H7 (cell line): ENCODE data around the gene DAND5. TPM values are rescaled to one million over a fixed set of nuclear protein-coding genes. Genes with fewer than 3 reads are reported as not detected.

ENCODE experiments used
- DNase-seq: peaks from one replicate; pipeline ENCODE4 v3.0.0; 2012
- H3K27me3 ChIP-seq: 2 replicates; pipeline ENCODE4 v1.6.0; 2011; ENCODE audit warnings: mild to moderate bottlenecking, low read length; ENCODE audit not compliant: control insufficient read depth, insufficient read depth
- H3K36me3 ChIP-seq: replicated peaks from 2 replicates; pipeline ENCODE4 v1.5.1; 2011; ENCODE audit warnings: low read length; ENCODE audit not compliant: control insufficient read depth, insufficient read depth
- H3K4me3 ChIP-seq: 2 replicates; pipeline ENCODE4 v1.5.1; 2011; ENCODE audit warnings: low read depth, mild to moderate bottlenecking, control low read depth, low read length, moderate library complexity; ENCODE audit not compliant: insufficient read depth
- total RNA-seq: library from RNA; depleted of rRNA; stranded (reverse); fragments of >200 nt; shearing (Covaris generic); gene quantifications from 2 replicates; pipeline ENCODE4 v1.2.3, GENCODE V29; 2014; rRNA removed

Gene DAND5
- total RNA-seq, 1 experiment from 2014 or later: not detected

DNA sequence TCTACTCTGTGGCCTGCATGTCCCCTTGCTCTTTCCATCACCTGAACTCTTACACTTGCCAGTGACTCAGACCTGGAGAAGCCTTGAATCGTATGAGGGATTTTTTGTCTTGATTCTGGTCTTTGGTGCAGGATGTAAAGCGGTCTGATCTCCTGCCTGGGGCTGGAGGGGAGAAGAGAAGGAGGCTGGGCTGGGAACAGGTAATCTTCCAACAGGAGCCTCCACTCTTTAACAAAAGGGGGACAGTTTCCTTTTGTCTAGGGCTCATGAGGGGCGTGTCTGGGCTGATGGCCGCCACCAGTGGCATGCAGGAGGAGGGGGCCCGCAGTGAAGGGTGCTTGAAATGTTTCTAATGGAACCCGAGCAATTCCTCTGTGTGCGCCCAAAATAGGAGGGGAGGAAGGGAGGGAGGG lies 50.6 kb downstream of the DAND5 start:
- peak; percentile 86 for DNase-seq
- no peaks in the 10 kb centered on the region for H3K36me3 ChIP-seq
- peaks cover 99% of the 10 kb centered on the region for H3K27me3 ChIP-seq
- H3K4me3 ChIP-seq: no peak overlapping the region

DNA sequence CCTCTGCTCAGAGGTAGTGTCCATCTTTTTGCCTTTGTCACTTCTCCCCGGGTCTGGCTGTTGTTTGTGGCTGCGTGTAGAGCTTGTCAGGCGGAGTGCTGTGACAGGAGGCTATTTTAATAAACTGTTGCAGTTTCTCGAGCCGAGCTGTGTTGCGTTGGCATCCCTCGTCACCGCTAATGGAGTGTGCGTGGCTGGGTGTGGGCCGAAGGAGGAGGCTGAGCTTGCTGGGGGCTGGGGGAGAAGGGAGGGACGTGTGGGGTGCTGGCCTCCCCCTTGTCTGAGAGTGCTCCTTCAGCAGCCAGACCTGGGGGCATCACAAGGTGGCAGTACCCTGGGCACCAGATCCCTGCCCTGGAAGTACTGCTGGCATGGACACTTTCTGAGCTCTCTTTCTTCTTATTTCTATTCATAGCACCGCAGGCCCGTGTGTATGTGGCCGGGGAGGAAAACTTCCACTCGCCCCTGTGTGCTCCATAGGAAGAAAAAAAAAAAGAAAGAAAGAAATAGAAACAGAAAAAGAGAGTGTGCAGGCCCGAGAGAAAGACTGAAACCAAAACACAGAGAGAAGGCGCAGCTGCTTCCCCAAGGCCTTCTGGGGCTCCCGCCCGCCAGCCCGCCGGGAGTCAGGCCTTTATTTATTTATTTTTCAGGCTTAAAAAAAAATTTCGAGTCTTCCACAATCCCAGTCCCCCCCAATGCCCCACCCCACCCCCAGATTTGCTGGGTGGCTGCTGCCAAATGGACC lies 52.9 kb downstream of the DAND5 start:
- H3K27me3 ChIP-seq: peaks cover 99% of the 10 kb centered on the region
- H3K4me3 ChIP-seq: no peak overlapping the region
- peak; percentile 70 for DNase-seq
- no peaks in the 10 kb centered on the region for H3K36me3 ChIP-seq

DNA sequence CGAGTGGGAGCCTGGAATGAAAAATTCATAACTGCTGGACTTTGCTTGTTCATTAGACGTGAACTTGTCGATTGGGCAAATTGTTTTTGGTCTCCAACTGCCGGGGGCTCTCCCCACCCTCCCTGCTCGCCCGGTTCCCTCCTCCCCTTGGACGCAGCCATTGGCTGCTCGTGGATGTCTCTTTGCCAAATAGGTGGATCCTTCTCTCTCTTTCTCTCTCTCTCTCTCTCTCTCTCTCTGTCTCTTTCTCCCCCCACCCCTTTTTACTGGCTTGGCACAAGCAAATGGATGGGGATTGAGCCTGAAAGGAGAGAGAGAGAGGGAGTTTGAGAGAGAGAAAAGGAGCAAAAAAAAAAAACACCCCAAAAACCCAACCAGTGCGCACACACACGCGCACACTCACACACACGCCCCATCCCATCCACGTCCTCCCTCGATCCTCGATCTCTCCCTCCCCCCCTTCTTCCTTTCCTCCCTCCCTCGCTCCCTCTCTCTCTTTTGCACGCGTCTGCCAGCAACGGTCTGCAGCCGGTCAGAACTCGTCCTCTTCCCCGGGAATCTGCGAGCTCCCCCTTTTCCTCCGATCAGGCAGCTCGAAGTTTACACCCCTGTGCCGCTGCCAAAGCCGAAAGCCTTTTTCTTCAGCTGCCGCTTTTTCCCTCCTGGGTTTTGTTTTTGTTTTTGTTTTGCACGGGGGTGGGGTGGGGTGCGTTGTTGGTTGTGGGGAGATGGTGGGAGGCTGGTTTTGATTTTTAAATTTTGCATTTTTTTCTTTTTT lies 53.7 kb downstream of the DAND5 start:
- no peaks in the 10 kb centered on the region for H3K36me3 ChIP-seq
- H3K4me3 ChIP-seq: peak overlapping the region; percentile 18; the same call in 1 of the 2 replicates
- peaks cover 99% of the 10 kb centered on the region for H3K27me3 ChIP-seq
- DNase-seq: peak; percentile 83

DNA sequence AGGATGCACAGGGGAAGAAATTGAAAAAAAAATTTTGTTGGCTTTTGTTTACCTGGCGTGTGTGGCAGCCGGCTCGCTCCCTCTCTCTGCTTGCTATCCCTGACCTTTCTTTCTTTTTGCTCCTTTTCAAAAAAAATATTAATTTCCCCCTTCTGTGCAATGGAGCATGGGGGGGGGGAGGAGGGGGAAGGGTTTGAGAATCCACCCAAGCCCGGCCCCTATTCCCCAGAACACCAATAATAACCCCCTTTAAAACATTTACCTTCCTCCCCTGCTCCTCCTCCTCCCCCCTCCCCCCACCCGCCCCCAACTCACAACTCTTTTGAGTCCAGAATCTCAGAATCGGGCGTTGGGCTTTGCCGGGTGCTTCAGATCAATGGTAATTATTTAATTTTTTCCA lies 54.3 kb downstream of the DAND5 start:
- Histone ChIP-seq H3K4me3 (no peak overlapping the region), H3K27me3 (peaks cover 99% of the 10 kb centered on the region), H3K36me3 (no peaks in the 10 kb centered on the region)
- peak; percentile 65 for DNase-seq

Other genes with a start within 250 kb of the DAND5 start
- gene TNPO2, start 245.6 kb upstream of the DAND5 start, total RNA-seq: 34.1 and 48.9 TPM in 2 replicates
- 186 and 218 TPM in 2 replicates for gene TRIR, start 234.9 kb upstream of the DAND5 start, total RNA-seq
- 113 and 166 TPM in 2 replicates for gene GET3, start 232.1 kb upstream of the DAND5 start, total RNA-seq
- gene BEST2, start 217.8 kb upstream of the DAND5 start, total RNA-seq: 0.37 and 1.5 TPM in 2 replicates
- gene HOOK2, start 194.0 kb upstream of the DAND5 start, total RNA-seq: 15.4 and 30.4 TPM in 2 replicates
- 10.0 and 22.6 TPM in 2 replicates for gene JUNB, start 178.1 kb upstream of the DAND5 start, total RNA-seq
- 508 and 571 TPM in 2 replicates for gene PRDX2, start 167.8 kb upstream of the DAND5 start, total RNA-seq
- gene THSD8, start 167.5 kb upstream of the DAND5 start, total RNA-seq: not detected in 2 replicates
- 85.4 and 104 TPM in 2 replicates for gene RNASEH2A, start 163.0 kb upstream of the DAND5 start, total RNA-seq
- 1.3 TPM in 2 replicates for gene RTBDN, start 135.0 kb upstream of the DAND5 start, total RNA-seq
- gene MAST1, start 131.1 kb upstream of the DAND5 start, total RNA-seq: 5.5 and 7.0 TPM in 2 replicates
- gene DNASE2, start 88.1 kb upstream of the DAND5 start, total RNA-seq: 15.3 and 16.8 TPM in 2 replicates
- gene KLF1, start 82.4 kb upstream of the DAND5 start, total RNA-seq: 0.37 and 0.76 TPM in 2 replicates
- 42.3 and 59.4 TPM in 2 replicates for gene GCDH, start 78.4 kb upstream of the DAND5 start, total RNA-seq
- 0.24 and 2.0 TPM in 2 replicates for gene SYCE2, start 50.3 kb upstream of the DAND5 start, total RNA-seq
- 93.0 and 117 TPM in 2 replicates for gene FARSA, start 35.9 kb upstream of the DAND5 start, total RNA-seq
- gene CALR, start 31.0 kb upstream of the DAND5 start, total RNA-seq: 911 and 1,131 TPM in 2 replicates
- gene RAD23A, start 23.7 kb upstream of the DAND5 start, total RNA-seq: 146 and 155 TPM in 2 replicates
- gene GADD45GIP1, start 12.4 kb upstream of the DAND5 start, total RNA-seq: 40.4 and 51.7 TPM in 2 replicates
- gene NFIX, start 25.9 kb downstream of the DAND5 start, total RNA-seq: 0.03 and 0.07 TPM in 2 replicates
- gene LYL1, start 133.3 kb downstream of the DAND5 start, total RNA-seq: 1.5 and 1.7 TPM in 2 replicates
- 81.5 and 89.1 TPM in 2 replicates for gene TRMT1, start 147.2 kb downstream of the DAND5 start, total RNA-seq
- gene NACC1, start 148.7 kb downstream of the DAND5 start, total RNA-seq: 254 and 292 TPM in 2 replicates
- 60.1 and 60.7 TPM in 2 replicates for gene STX10, start 180.8 kb downstream of the DAND5 start, total RNA-seq
- 34.5 and 56.4 TPM in 2 replicates for gene IER2, start 180.8 kb downstream of the DAND5 start, total RNA-seq